Endodermal cell (in vitro differentiated cells): Measurements from ENCODE around the gene HMGB1. TPM values are rescaled to one million over a fixed set of nuclear protein-coding genes. Genes with fewer than 3 reads are reported as not detected.
A peak's percentile ranks its signal among the peaks of the same experiment; 100 is the strongest.

Experiments used
- DNase-seq: peaks from one replicate; pipeline ENCODE4 v3.0.0-alpha.2; 2017
- H3K27ac ChIP-seq: 2 replicates; pipeline ENCODE4 v1.5.1; 2013; ENCODE audit warnings: mild to moderate bottlenecking, low read depth, low read length, moderate library complexity
- H3K27me3 ChIP-seq: 2 replicates; pipeline ENCODE4 v1.6.1; 2013; ENCODE audit warnings: mild to moderate bottlenecking, low read length, moderate library complexity; ENCODE audit not compliant: insufficient read depth, control insufficient read depth, poor library complexity, severe bottlenecking
- H3K36me3 ChIP-seq: 2 replicates; pipeline ENCODE4 v1.7.0; 2013; ENCODE audit warnings: mild to moderate bottlenecking, low read length, moderate library complexity; ENCODE audit not compliant: control insufficient read depth, insufficient read depth
- H3K4me1 ChIP-seq: one replicate; pipeline ENCODE4 v1.7.0; 2013; ENCODE audit warnings: low read length; ENCODE audit not compliant: control insufficient read depth, insufficient read depth
- H3K4me3 ChIP-seq: 2 replicates; pipeline ENCODE4 v1.5.1; 2013; ENCODE audit warnings: mild to moderate bottlenecking, low read length, moderate library complexity
- H3K9ac ChIP-seq: 2 replicates; pipeline ENCODE4 v1.6.1; 2013; ENCODE audit warnings: mild to moderate bottlenecking, low read length, moderate library complexity; ENCODE audit not compliant: poor library complexity, severe bottlenecking; ENCODE audit errors: extremely low read depth
- H3K9me3 ChIP-seq: 2 replicates; pipeline ENCODE4 v1.6.1; 2013; ENCODE audit warnings: mild to moderate bottlenecking, low read length, moderate library complexity; ENCODE audit not compliant: control insufficient read depth
- H3K27ac Mint-ChIP-seq: 2 replicates; pipeline ENCODE4 v1.8.0; 2020; ENCODE audit warnings: mixed read lengths
- H3K27me3 Mint-ChIP-seq: 2 replicates; pipeline ENCODE4 v1.8.0; 2021; ENCODE audit warnings: mild to moderate bottlenecking, mixed read lengths; ENCODE audit not compliant: insufficient read depth
- H3K36me3 Mint-ChIP-seq: 2 replicates; pipeline ENCODE4 v1.8.0; 2020; ENCODE audit warnings: low read depth, mixed read lengths
- H3K4me1 Mint-ChIP-seq: 2 replicates; pipeline ENCODE4 v1.8.0; 2020; ENCODE audit warnings: mixed read lengths
- H3K4me3 Mint-ChIP-seq: 2 replicates; pipeline ENCODE4 v1.8.0; 2020; ENCODE audit warnings: mild to moderate bottlenecking, moderate library complexity, mixed read lengths
- H3K9me3 Mint-ChIP-seq: 2 replicates; pipeline ENCODE4 v1.8.0; 2020; ENCODE audit warnings: mild to moderate bottlenecking, mixed read lengths
- WGBS, 2 experiments: methylation state at CpG; one replicate each; pipeline versions ENCODE4 v1.1.5 to v1.1.7; 2013; ENCODE audit warnings: missing lambda C conversion rate in 2 of 2, mixed read lengths in 1 of 2; ENCODE audit not compliant: insufficient coverage in 1 of 2, insufficient read length in 1 of 2; 5-methylcytosine and 5-hydroxymethylcytosine counted together
- total RNA-seq, 2 donors: library from RNA; stranded (reverse); fragmentation: NEBNext Ultra II Directional in 1 of 2; extraction: Animal tissue kit (Norgen Biotek cat#: 25700) in 1 of 2; gene quantifications; 2 replicates in 1 of 2; 3 replicates in 1 of 2; pipeline ENCODE4 v1.2.1, GENCODE V29; 2021
- TF ChIP-seq, protein P1 (sequence below): fragments of 200-600 bp; sonication (generic); conservative IDR thresholded peaks from 2 replicates; pipeline ENCODE4 v1.5.0; 2021; ENCODE audit warnings: antibody characterized with exemption, mild to moderate bottlenecking

HMGB1 gene
- total RNA-seq, 2 donors from 2014 or later, result 545 to 557 TPM

DNA sequence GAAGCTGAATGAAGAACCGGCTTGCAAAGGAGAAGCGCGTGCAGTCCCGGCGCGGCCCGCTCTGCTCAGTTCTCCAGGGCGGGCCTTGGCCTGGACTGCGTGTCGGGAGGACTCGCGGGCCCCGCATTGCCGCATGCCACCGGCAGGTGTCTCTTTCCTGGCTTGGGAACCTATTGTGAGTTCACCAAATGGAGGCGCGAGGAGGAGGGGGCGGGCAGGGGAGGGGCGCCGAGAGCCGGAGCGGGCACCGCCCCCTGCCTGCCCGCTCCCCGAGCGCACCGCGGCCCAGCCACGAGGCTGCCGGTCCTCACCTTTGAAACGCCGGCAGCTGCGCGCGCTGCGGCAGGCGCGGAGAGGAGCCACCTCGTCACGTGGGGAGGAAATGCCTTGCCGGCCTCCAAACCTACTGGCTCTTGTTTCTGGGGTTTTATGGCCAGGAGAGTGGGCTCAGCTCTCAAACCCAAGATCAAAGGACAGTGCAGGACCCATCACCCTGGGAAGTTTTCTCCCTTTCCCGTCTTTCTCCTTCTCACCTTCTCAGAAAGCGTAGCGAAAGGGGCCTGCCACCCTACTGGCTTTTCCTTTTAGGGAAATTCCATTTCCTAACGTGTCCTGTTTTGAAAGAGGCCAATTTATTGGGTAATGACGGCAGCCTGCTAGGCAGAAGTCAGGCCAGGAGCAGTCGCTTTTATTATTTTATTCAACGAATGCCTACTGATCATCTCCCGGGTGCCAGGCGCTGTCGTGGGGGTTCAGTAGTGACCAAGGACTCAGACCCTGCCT, 57.2 kb downstream of the HMGB1 start:
- TF ChIP-seq, protein P1, sequence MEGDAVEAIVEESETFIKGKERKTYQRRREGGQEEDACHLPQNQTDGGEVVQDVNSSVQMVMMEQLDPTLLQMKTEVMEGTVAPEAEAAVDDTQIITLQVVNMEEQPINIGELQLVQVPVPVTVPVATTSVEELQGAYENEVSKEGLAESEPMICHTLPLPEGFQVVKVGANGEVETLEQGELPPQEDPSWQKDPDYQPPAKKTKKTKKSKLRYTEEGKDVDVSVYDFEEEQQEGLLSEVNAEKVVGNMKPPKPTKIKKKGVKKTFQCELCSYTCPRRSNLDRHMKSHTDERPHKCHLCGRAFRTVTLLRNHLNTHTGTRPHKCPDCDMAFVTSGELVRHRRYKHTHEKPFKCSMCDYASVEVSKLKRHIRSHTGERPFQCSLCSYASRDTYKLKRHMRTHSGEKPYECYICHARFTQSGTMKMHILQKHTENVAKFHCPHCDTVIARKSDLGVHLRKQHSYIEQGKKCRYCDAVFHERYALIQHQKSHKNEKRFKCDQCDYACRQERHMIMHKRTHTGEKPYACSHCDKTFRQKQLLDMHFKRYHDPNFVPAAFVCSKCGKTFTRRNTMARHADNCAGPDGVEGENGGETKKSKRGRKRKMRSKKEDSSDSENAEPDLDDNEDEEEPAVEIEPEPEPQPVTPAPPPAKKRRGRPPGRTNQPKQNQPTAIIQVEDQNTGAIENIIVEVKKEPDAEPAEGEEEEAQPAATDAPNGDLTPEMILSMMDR, result peak; percentile 84
- peaks cover 48% of the 10 kb centered on the region for H3K27me3 Mint-ChIP-seq
- no peaks in the 10 kb centered on the region for H3K9me3 Mint-ChIP-seq
- DNase-seq, result peak; percentile 99
- Histone ChIP-seq H3K9me3 (no peaks in the 10 kb centered on the region), H3K9ac (no peak overlapping the region), H3K4me1 (no peaks in the 10 kb centered on the region), H3K4me3 (peak overlapping the region; percentile 40), H3K27ac (no peak overlapping the region), H3K27me3 (peaks cover 23% of the 10 kb centered on the region), H3K36me3 (no peaks in the 10 kb centered on the region)
- no peaks in the 10 kb centered on the region for H3K36me3 Mint-ChIP-seq
- peaks cover 2% of the 10 kb centered on the region for H3K4me1 Mint-ChIP-seq
- peak overlapping the region; percentile 34 for H3K27ac Mint-ChIP-seq
- WGBS, 2 experiments, result 25 to 44% methylated on average over 14 to 51 of the region's 51 CpGs
- H3K4me3 Mint-ChIP-seq, result peak overlapping the region; percentile 43

DNA sequence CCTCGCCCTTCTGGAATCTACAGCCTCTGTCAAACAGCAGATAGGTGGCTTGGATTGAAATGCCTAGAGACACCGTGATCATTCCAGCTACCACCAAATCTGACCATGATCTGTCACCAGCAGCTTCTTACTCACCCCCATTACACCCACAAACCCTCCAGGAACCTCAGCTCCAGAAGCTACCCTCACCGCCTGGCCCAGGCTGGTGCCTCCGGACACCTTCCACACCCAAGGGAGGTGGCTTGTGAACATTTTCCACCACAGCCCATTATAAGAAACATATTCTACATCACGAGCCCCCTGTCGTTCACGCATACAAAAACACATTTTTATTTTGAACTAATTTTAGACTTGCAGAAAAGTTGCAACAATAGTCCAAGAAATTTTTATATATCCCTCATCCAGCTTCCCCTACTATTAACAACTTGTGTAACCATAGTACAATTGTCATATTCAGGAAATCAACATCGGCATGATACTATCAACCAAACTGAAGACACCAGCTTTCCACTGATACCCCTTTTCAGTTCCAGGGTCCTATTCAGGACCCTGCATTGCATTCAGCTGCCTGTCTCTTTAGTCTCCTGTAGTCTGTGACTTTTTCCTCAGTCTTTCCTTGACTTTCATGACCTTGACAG, 58.8 kb downstream of the HMGB1 start:
- TF ChIP-seq, protein P1, result no peak
- Histone ChIP-seq H3K27ac (no peak overlapping the region), H3K9ac (no peak overlapping the region), H3K27me3 (peaks cover 23% of the 10 kb centered on the region), H3K4me1 (no peaks in the 10 kb centered on the region), H3K9me3 (no peaks in the 10 kb centered on the region), H3K4me3 (no peak overlapping the region), H3K36me3 (no peaks in the 10 kb centered on the region)
- Mint-ChIP-seq H3K27me3 (peaks cover 51% of the 10 kb centered on the region), H3K4me1 (peaks cover 2% of the 10 kb centered on the region), H3K36me3 (no peaks in the 10 kb centered on the region), H3K27ac (no peak overlapping the region), H3K4me3 (no peak overlapping the region), H3K9me3 (no peaks in the 10 kb centered on the region)
- DNase-seq, result no peak
- WGBS, 2 experiments, result 94 to 98% methylated on average over 6 to 8 of the region's 8 CpGs

Other genes with a start within 250 kb of the HMGB1 start
- gene KATNAL1, start 158.4 kb downstream of the HMGB1 start, total RNA-seq, result 10 to 100 TPM; 20.3 to 32.2 TPM
- not detected for gene UBE2L5, start 43.4 kb downstream of the HMGB1 start, total RNA-seq
- gene USPL1, start 152.0 kb upstream of the HMGB1 start, total RNA-seq, result 10 to 100 TPM; 17.9 to 19.3 TPM